Sciatic nerve (tissue), 2 donors: ENCODE measurements around the gene SDHB. TPM values are rescaled to one million over a fixed set of nuclear protein-coding genes. Genes with fewer than 3 reads are reported as not detected.

ENCODE experiments used
- ATAC-seq: fragments of 200-7000 bp; cut with Tn5 transposase; one replicate; pipeline ENCODE4 v1.9.1; 2020; ENCODE audit warnings: mild to moderate bottlenecking, moderate library complexity
- DNase-seq: peaks from one replicate; pipeline ENCODE4 v3.0.0-alpha.2; 2020; ENCODE audit warnings: low spot score
- intact Hi-C: fragments of 100-400 bp; cut with DNase I; formaldehyde crosslinking; loops from one replicate; pipeline ENCODE4 v1.14.2; 2022
- total RNA-seq: library from RNA; stranded (reverse); fragmentation: NEBNext Ultra II Directional; extraction: Animal tissue kit (Norgen Biotek cat#: 25700); gene quantifications from one replicate; pipeline ENCODE4 v1.2.1, GENCODE V29; 2021
- donor health status: DM: no; HTN: no; CAD: no.
- donor health status: DM: no; HTN: no; CAD: no.

SDHB gene
- total RNA-seq, 1 donor from 2014 or later: 69.4 TPM

- DNase-seq (no peak), ATAC-seq (peak; percentile 30)
- intact Hi-C loops: no loop called here
Observed at GRCh38 chr1:16979475-16980327, 74.1 kb downstream of the SDHB start.

- ATAC-seq (peak; percentile 77), DNase-seq (no peak)
- intact Hi-C loops: no loop called here
Observed at GRCh38 chr1:16978567-16979474, 75.0 kb downstream of the SDHB start.

- intact Hi-C loops: no loop called here
- no peak for ATAC-seq
- no peak for DNase-seq
Observed at GRCh38 chr1:16978139-16978538, 75.7 kb downstream of the SDHB start.

GRCh38 chr1:16977377-16977776 is 76.5 kb downstream of the SDHB start:
- intact Hi-C loops: no loop called here
- ATAC-seq: no peak
- DNase-seq: no peak

GRCh38 chr1:16976966-16977365 is 76.9 kb downstream of the SDHB start:
- DNase-seq: no peak
- intact Hi-C loops: no loop called here
- ATAC-seq: no peak

- ATAC-seq: no peak
- DNase-seq: no peak
- intact Hi-C loops: no loop called here
Observed at GRCh38 chr1:16975838-16976237, 78.0 kb downstream of the SDHB start.

GRCh38 chr1:16975211-16975610 is 78.6 kb downstream of the SDHB start:
- DNase-seq (no peak), ATAC-seq (no peak)
- intact Hi-C loops: no loop called here

- ATAC-seq: no peak
- intact Hi-C loops: no loop called here
- DNase-seq: no peak
Observed at GRCh38 chr1:16973215-16973614, 80.6 kb downstream of the SDHB start.

- ATAC-seq (peak; percentile 18), DNase-seq (no peak)
- intact Hi-C loops: no loop called here
Observed at GRCh38 chr1:16972189-16972895, 81.5 kb downstream of the SDHB start.

- intact Hi-C loops: no loop called here
- peak; percentile 67 for ATAC-seq
- no peak for DNase-seq
Observed at GRCh38 chr1:16971341-16972188, 82.3 kb downstream of the SDHB start.

GRCh38 chr1:16970132-16970910 is 83.5 kb downstream of the SDHB start:
- DNase-seq: no peak
- ATAC-seq: no peak
- intact Hi-C loops: no loop called here

GRCh38 chr1:16969651-16970050 is 84.2 kb downstream of the SDHB start:
- no peak for ATAC-seq
- no peak for DNase-seq
- intact Hi-C loops: no loop called here

GRCh38 chr1:16969057-16969611 is 84.7 kb downstream of the SDHB start:
- ATAC-seq: no peak
- intact Hi-C loops: no loop called here
- DNase-seq: no peak

Other genes with a start within 250 kb of the SDHB start
- gene RNU1-2, start 158.1 kb downstream of the SDHB start, total RNA-seq: 13,769 TPM
- 35.7 TPM for gene CROCC, start 132.1 kb downstream of the SDHB start, total RNA-seq
- 17.3 TPM for gene MFAP2, start 73.4 kb downstream of the SDHB start, total RNA-seq
- gene ATP13A2, start 42.1 kb downstream of the SDHB start, total RNA-seq: 40.8 TPM
- 21.2 TPM for gene PADI2, start 65.4 kb upstream of the SDHB start, total RNA-seq
- gene PADI1, start 151.1 kb upstream of the SDHB start, total RNA-seq: not detected
- gene PADI3, start 195.1 kb upstream of the SDHB start, total RNA-seq: not detected